HG02938 (cell line): Measurements from ENCODE around the gene IDUA.

Experiments used
- ATAC-seq: cut with Tn5 transposase; IDR thresholded peaks from one replicate; pipeline ENCODE4 v1.9.1; 2021; ENCODE audit warnings: mild to moderate bottlenecking, moderate library complexity; ENCODE audit not compliant: unreplicated experiment

Gene IDUA

DNA sequence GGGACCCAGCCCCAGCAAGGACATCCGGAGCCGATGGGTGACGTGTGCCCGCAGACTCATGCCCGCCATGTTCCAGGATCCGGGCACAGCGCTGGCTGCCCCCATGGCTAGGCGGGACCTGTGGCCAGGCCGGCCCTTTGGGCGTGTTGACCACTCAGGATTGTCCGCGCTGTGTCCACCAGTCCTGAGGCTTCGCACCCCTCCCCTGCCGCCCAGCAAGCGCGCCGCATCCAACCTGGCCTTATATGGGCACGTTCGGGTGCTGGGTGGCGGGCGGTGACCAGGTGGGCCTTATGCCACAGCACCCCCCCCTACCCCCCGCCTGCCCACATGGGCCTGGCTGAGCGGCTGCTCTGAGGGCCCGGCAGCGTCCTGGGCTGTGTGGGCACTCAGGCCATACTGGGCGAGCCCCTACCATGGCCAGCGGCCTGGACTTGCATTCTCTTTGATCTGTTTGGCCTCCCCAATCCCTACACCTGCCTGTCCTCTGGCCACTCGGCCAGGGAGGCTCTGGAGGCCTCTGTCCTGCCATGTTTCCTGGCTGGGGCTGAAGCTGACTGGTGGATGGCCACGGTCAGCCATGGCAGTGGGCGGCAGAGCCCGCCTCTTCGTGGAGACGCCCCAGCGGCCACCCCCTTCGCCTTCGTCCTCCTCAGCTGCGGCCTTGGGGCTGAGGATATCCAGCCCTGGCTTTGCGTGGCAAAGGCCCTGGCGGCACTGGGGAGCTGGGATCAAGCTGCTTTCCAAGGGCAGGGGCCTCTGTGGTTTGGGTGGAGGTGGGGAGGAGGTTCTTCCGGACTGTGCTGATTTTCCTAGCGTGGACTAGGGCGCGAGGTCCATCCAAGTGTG lies 26.6 kb downstream of the IDUA start:
- no peak for ATAC-seq

DNA sequence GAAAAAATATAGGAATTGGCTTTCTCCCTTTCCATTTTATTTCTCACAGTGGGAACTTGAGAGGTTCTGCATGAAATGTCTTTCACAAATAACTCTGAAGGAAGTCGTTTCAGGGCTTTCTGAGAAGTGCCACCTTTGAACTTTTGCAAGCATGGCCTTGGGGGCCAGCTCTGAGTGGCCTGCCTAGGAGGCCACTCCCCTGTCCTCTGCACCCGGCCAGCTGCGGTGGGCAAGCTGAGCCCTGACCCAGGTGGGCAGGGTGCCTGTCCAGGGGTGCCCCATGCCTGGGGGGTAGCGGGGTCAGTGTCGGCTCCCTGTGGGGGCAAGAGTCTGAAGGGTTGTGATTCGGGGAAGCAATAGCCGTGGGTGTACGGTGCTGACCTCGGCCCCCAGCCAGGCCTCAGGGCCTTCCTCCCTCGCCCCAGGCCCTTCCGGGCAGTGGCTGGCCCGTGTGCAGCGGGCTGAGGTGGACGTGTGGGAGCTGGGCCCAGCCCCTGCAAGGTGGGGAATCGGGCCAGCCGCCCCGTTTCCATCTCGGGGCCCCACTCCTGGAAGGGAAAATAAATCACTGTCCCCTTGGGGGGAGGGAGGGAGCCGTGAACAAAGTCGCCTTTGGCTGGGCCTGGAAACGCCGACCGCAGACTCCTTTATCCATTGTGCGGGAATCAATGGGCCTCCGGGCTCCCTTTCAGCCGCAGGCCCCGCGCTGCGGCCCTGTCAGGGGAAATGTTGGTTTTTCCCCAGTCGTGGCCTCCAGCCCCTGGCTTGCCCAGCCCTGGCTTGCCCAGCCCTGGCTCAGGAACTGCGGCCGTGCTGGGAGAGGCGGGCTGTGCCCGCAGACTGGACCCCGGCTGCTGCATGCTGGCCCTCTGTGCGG lies 27.7 kb downstream of the IDUA start:
- no peak for ATAC-seq

DNA sequence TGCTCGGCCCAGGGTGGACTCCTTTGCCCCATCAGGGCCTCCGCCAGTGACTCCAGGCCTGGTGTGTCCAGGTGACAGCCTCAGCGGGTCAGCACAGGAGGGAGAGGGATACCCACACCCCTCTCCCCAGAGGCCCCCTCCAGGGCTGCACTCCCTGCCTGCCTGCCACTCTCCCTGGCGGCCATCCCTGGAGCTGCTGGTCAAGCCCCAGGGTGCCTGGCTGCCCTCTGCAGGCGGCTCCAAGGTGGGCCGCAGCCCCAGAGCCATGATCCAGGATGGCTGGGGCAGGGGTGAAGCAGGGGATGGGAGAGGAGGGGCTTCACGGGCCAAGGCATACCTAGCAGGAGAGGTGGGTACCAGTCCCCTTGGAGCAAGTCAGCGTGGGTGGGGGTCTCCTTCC lies 28.3 kb downstream of the IDUA start:
- ATAC-seq = no peak

DNA sequence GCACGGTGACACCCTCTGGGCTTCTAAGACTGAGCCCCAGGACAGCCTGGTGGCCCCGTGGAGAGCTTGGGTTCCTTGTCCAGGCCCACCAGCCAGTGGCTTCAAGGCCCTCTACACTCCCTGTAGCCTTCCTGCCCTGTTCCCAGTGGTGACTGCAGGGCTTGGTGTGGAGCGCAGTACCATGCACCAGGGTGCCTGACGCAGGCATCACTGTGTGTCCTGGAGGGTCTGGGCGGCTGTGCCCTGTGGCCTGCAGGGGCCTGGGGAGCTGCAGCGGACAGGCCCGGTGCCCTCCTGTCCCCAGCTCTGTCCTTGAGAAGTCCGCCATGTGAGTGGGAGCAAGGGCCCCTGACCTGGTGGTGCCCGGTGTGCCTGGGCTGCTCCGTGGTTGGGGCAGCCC lies 28.9 kb downstream of the IDUA start:
- no peak for ATAC-seq

DNA sequence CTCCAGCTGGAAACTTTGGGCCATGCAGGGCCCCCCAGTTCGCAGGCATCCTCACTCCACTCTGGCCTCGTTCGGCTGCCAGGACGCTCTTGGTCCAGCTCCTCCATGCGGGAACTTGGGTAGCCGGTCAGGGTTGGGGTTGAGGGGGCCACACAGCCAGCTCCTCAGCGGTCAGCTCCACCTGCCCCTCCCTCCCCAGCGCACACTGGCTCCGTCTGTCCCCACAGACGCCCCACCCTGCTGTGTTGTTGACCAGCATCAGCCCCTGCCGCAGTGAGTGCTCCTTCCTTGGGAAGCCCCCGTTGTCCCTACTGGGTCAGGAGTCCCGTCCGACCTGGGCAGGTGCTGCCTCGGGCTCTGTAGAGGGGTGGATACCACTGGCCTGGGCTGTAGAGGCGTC lies 30.4 kb downstream of the IDUA start:
- no peak for ATAC-seq

DNA sequence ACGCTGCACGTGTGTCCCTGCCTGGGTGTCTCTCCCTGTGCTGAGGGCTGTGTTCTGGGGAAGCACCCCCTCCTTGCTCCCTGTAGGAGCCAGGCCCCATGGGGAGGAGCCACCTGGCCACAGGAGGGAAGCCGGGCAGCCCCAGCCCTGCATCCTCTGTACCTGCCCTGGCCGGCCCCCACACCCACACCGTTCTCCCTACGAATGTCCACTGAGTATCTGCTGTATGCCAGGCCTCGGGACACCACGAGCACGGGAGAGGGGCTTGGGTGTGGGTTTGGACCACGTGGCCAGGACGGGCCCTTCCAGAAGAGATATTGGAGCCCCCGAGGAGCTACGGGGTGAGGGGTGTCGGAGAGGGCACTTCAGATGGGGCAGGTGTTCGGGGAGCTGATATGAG lies 30.9 kb downstream of the IDUA start:
- ATAC-seq = no peak

DNA sequence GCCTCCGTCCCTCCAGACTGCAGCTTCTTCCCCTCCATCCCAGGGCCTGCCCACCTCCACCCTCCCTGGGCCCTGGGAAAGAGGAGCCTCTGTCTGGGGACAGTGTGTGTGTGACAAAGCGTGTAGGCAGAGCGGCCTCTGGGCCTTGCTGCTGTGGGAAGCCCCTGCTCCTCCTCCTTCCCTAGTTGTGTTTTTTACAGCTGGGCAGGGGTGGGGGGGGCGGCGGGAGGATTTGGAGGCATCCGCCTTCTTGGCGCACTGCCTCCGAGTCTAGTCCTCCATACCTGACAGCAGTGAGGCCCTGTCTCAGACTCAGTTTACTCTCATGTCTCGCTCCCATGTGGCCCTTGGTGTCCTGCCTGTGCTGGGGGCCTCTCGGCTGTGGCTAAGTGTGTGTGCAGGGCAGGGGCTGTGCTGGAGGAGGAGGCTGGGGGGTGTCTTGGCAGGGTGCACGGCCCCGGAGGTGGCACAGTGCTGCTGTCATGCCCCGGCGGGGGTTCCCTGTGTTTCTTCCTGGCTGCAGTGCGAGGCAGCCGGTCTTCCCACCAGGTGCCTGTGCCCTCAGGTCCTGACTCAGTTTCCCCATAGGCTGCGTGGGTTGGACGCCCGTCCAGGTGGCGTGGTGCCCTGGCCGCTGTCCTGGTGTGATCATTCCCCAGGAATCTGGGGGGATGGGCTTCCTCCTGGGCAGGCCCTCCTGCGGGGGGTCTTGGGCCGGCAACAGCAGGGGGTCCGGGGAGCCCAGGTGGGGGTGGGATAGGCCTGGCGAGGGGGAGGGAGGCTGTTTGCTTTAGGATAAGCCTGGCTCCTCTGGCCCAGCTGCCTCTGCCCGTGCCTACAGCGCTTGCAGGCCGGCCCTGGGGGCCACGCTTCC lies 31.5 kb downstream of the IDUA start:
- no peak for ATAC-seq

DNA sequence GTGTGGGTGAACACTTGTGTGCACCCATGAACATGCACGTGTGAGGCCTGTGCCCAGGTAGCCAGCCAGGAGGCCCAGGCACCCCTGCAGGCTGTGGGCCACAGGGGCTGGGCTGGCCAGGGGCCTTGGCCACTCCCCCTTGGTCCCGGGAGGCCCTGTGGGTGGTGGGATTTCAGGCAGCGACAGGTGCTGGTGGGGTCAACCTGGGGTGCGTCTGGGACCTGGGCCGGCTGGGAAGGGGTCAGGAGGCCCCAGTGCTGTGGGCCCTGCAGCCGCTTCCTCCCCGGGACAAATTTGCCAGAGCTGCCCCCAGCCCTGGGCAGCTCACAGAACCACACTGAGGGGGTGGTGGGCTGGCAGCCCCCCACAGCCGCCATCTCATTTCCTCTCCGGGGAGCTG lies 32.5 kb downstream of the IDUA start:
- ATAC-seq = no peak

DNA sequence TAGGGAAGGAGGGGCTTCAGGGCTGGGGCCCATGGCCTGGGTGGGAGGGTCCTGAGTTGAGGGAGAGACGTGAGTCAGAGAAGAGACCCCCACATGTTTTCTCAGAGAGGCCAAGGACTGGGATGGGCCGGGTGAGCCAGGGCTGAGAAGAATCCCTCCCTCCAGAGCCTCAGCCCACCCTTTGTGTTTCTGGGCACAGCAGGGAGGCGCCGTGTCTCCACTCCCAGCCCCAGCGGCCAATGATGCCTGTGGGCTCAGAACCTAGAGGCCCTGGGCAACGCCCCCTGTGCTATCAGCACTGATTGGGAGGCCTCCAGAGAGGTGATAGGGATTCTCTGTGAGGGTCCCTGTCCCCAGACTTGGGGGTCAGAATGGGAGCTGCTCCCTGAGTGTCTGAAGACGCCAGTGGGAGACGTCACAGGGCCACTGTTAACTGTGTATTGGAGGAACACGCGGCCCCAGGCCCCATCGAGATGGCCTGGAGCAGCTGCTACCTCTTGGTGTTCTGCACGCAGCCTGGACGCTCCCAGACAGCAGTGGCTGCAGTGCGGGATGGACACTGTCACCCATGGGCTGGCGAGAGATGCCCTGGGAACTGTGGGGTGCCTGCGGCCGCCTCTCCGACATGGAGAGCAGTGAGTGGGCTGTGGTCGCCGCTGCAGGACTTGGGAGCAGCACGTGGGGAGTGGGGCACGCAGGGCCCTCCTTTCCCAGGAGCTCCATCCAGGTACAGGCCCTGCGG lies 33.1 kb downstream of the IDUA start:
- ATAC-seq = no peak

DNA sequence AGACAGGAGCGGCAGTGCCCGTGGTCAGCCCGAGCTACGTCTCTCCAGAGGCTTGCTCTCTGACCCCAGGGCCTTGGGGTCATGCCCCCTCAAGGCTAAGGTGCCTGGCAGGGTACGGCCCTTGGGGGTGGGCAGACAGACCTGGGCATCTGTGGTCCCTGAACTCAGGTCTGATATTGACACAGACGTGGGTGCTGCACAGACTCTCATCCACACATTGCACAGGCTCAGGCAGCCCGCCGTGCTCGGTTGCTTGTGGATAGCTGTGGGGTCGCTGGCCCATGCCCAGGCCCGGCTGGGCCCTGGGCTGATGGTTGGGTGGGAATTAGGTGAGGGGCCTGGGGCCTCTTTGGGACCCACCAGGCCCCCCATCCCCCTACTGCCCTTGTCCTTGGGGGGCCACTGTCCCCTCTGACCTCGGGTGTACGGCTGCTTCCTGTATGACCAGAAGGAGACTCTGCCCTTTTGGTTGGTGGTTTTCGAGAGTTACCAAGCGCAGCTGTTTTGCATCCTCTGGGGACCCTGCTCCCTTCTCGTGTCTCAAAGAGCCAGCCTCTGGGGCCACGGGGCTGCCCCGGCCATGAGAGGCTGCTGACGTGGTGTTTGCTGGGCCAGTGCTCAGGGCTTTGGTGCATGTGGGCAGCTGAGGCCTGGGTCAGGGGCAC lies 34.7 kb downstream of the IDUA start:
- peak; percentile 88 for ATAC-seq

DNA sequence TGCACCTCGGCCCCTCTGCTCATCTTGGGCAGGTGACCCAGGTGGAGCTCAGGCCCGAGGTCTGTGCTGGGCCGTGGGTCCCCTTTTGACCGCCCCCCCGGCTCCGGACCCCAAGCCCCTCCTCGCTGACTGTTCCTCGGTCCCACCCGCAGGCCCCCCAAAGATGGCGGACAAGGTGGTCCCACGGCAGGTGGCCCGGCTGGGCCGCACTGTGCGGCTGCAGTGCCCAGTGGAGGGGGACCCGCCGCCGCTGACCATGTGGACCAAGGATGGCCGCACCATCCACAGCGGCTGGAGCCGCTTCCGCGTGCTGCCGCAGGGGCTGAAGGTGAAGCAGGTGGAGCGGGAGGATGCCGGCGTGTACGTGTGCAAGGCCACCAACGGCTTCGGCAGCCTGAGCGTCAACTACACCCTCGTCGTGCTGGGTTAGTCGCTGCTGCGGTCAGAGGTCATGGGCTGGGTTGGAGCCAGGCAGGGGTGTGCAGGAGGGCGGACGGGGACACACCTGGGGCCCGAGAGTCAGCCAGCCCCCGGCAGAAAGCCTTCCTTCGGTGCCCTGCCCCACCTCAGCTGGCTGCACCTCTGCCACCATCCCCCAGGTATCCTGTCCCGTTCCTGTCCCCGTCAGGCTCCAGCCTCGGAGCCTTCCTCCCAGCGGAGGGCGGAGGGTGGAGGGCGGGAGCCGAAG lies 35.4 kb downstream of the IDUA start:
- no peak for ATAC-seq

DNA sequence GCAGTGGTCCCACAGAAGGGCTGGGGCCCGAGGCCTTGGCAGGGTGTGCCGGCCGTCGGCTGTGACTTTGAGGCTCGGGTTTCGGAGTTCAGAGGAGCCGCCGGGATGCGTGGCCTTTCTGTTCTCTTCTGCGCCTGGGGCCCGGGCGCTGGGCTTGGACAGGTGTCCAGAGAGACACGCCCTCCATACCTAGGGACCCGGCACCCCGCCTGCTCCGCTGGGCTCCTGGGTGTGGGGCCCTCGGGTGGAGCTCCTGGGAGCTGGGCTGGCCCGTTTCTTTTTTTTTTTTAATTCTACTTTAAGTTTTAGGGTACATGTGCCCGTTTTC lies 35.9 kb downstream of the IDUA start:
- ATAC-seq = no peak

DNA sequence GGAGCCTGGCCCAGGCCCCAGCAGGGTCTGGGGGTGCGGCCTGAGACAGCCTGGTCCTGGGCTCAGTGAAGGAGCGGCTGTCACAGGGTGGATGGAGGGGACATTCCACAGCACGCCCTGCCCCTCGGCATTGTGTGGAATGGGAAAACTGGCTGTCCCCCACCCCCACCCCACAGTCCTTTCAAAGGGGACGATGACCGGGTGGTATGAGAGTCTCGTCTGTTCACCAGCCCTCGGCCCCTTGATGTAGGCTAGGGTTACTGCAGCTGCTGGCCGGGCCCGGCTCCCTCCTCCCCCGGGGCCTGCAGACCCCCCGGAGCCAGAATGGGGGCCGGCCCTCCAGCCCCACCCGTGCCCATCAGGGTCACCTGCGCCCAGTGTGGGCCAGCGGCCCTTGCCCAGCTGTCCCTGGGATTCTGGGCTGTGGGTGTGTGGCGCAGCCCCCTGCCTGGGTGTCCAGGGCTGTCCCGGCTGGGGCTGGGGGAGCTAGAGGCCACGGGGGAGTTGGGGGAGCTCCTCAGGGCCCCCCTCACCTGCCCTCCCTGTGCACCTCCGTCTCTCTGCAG lies 36.3 kb downstream of the IDUA start:
- ATAC-seq = no peak

DNA sequence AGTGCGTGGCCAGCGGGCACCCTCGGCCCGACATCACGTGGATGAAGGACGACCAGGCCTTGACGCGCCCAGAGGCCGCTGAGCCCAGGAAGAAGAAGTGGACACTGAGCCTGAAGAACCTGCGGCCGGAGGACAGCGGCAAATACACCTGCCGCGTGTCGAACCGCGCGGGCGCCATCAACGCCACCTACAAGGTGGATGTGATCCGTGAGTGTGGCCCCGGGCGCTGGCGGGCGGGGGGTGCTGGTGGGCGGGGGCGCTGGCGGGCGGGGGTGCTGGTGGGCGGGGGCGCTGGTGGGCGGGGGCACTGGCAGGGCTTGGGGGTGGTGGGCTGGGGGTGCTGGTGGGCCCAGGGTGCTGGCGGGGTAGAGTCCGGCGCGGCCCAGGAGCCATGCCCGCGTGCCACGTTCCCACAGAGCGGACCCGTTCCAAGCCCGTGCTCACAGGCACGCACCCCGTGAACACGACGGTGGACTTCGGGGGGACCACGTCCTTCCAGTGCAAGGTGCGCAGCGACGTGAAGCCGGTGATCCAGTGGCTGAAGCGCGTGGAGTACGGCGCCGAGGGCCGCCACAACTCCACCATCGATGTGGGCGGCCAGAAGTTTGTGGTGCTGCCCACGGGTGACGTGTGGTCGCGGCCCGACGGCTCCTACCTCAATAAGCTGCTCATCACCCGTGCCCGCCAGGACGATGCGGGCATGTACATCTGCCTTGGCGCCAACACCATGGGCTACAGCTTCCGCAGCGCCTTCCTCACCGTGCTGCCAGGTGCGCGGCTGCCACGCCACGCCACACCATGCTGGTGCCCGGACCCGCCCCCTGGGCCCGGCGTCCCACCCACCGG lies 37.3 kb downstream of the IDUA start:
- no peak for ATAC-seq

DNA sequence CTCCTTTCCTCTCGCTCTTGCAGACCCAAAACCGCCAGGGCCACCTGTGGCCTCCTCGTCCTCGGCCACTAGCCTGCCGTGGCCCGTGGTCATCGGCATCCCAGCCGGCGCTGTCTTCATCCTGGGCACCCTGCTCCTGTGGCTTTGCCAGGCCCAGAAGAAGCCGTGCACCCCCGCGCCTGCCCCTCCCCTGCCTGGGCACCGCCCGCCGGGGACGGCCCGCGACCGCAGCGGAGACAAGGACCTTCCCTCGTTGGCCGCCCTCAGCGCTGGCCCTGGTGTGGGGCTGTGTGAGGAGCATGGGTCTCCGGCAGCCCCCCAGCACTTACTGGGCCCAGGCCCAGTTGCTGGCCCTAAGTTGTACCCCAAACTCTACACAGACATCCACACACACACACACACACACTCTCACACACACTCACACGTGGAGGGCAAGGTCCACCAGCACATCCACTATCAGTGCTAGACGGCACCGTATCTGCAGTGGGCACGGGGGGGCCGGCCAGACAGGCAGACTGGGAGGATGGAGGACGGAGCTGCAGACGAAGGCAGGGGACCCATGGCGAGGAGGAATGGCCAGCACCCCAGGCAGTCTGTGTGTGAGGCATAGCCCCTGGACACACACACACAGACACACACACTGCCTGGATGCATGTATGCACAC lies 38.2 kb downstream of the IDUA start:
- no peak for ATAC-seq

DNA sequence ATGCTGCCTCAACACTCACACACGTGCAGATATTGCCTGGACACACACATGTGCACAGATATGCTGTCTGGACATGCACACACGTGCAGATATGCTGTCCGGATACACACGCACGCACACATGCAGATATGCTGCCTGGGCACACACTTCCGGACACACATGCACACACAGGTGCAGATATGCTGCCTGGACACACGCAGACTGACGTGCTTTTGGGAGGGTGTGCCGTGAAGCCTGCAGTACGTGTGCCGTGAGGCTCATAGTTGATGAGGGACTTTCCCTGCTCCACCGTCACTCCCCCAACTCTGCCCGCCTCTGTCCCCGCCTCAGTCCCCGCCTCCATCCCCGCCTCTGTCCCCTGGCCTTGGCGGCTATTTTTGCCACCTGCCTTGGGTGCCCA lies 39.3 kb downstream of the IDUA start:
- peak; percentile 57 for ATAC-seq

DNA sequence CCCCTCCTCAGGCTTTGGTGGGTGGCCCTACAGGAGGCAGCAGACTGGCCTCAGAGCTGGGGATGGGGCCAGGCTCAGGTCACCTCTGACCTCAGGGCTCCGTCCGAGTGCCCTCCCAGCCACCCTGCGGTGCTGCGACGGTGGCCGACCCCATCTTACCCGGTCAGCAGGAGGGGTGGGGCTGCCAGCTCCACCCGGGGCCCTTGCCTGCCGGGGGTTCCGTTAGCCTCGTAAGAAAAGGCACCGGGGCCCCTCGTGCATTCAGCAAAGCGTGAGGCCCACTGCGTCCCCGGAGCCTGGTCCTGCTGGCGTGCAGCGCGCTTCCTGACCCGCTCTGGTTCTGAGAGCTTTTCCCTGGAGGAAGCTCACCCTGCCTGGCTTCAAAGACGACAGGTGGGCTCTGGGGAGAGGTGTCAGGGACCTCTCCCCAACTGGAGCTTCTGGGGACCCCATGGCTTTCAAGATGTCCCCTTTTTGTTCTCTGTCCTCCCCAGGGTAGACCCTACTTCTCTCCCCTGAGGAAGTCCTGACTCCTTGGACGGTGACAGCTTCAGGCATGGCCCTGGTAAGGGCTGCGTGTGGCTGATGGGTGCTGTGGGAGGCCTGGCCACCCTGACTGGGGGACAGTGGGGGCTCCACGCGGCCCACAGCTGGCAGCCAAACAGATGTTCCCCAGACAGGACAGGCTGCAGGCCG lies 40.5 kb downstream of the IDUA start:
- ATAC-seq = no peak
